Hepatocyte (in vitro differentiated cells): ENCODE data around the gene GMPS. TPM values are rescaled to one million over a fixed set of nuclear protein-coding genes. Genes with fewer than 3 reads are reported as not detected.
"Not testable (repeated sequence)": the region's sequence is repeated elsewhere in the genome, so short reads cannot be mapped to it uniquely, and the experiment has no call there.

Experiments
- DNase-seq: peaks from one replicate; pipeline ENCODE4 v3.0.0-alpha.2; 2016; ENCODE audit warnings: low spot score
- H2AFZ ChIP-seq: fragments of 200-600 bp; sonication (generic); 2 replicates; pipeline ENCODE4 v1.6.0; 2016; ENCODE audit warnings: antibody characterized with exemption, mild to moderate bottlenecking
- H3K27ac ChIP-seq: fragments of 200-600 bp; sonication (generic); 2 replicates; pipeline ENCODE4 v1.5.1; 2016; ENCODE audit warnings: mild to moderate bottlenecking
- H3K27me3 ChIP-seq: fragments of 200-600 bp; sonication (generic); 2 replicates; pipeline ENCODE4 v1.6.1; 2016
- H3K36me3 ChIP-seq: fragments of 200-600 bp; sonication (generic); replicated peaks from 2 replicates; pipeline ENCODE4 v1.5.1; 2016; ENCODE audit warnings: low read depth; ENCODE audit not compliant: insufficient read depth
- H3K4me1 ChIP-seq: fragments of 200-600 bp; sonication (generic); 2 replicates; pipeline ENCODE4 v1.5.1; 2016; ENCODE audit warnings: mild to moderate bottlenecking, moderate library complexity; ENCODE audit not compliant: insufficient read depth
- H3K4me2 ChIP-seq: fragments of 200-600 bp; sonication (generic); 2 replicates; pipeline ENCODE4 v1.6.0; 2016
- H3K4me3 ChIP-seq: fragments of 200-600 bp; sonication (generic); 2 replicates; pipeline ENCODE4 v1.5.1; 2016; ENCODE audit warnings: mild to moderate bottlenecking
- H3K79me2 ChIP-seq: fragments of 200-600 bp; sonication (generic); 2 replicates; pipeline ENCODE4 v1.6.0; 2017; ENCODE audit warnings: mild to moderate bottlenecking
- H3K9me2 ChIP-seq: fragments of 200-600 bp; sonication (generic); replicated peaks from 2 replicates; pipeline ENCODE4 v1.6.0; 2017; ENCODE audit warnings: mild to moderate bottlenecking; ENCODE audit not compliant: insufficient read depth
- H3K9me3 ChIP-seq: fragments of 200-600 bp; sonication (generic); 2 replicates; pipeline ENCODE4 v1.5.1; 2016; ENCODE audit warnings: low read depth, mild to moderate bottlenecking
- H4K20me1 ChIP-seq: fragments of 200-600 bp; sonication (generic); 2 replicates; pipeline ENCODE4 v1.6.0; 2016; ENCODE audit warnings: mild to moderate bottlenecking; ENCODE audit not compliant: insufficient read depth, poor library complexity, severe bottlenecking
- CTCF ChIP-seq: fragments of 200-600 bp; sonication (generic); IDR thresholded peaks from 2 replicates; pipeline ENCODE4 v1.5.1; 2016; ENCODE audit warnings: antibody characterized with exemption, mild to moderate bottlenecking; ENCODE audit not compliant: poor library complexity
- EZH2 ChIP-seq: fragments of 200-600 bp; sonication (generic); IDR thresholded peaks from 2 replicates; pipeline ENCODE4 v1.6.1; 2016; ENCODE audit warnings: antibody characterized with exemption, mild to moderate bottlenecking, borderline replicate concordance
- EZH2phosphoT487 ChIP-seq: fragments of 200-600 bp; sonication (generic); IDR thresholded peaks from one replicate; pipeline ENCODE4 v1.6.1; 2018; ENCODE audit warnings: antibody characterized with exemption, mild to moderate bottlenecking, low read depth, moderate library complexity; ENCODE audit not compliant: unreplicated experiment, severe bottlenecking
- whole genome bisulfite sequencing: methylation state at CpG from one replicate; pipeline ENCODE4 v1.1.6; 2016; ENCODE audit warnings: low lambda C conversion rate; ENCODE audit errors: missing lambda C conversion rate; 5-methylcytosine and 5-hydroxymethylcytosine counted together
- polyA plus RNA-seq: library from polyadenylated mRNA; unstranded; fragments of >200 nt; fragmentation: Nextera tagmentation; extraction: Ambion mirVana; gene quantifications from 2 replicates; pipeline ENCODE4 v1.2.1, GENCODE V29; 2016
- total RNA-seq: library from RNA; depleted of rRNA; stranded (reverse); fragments of >200 nt; gene quantifications from 2 replicates; pipeline ENCODE4 v1.2.3, GENCODE V29; 2014

The GMPS gene
- total and polyA plus RNA-seq, 2 experiments from 2014 or later: 41.5 to 51.5 TPM

GRCh38 chr3:155846119-155846518 lies 24.3 kb upstream of the GMPS start:
- Histone ChIP-seq H3K4me2 (no peak overlapping the region), H3K4me1 (peaks cover 16% of the 10 kb centered on the region), H2AFZ (no peak overlapping the region), H3K9me2 (no peaks in the 10 kb centered on the region), H3K27me3 (no peaks in the 10 kb centered on the region), H3K4me3 (no peak overlapping the region), H4K20me1 (peaks cover 11% of the 10 kb centered on the region), H3K36me3 (no peaks in the 10 kb centered on the region), H3K9me3 (no peaks in the 10 kb centered on the region), H3K27ac (no peak overlapping the region), H3K79me2 (peaks cover 66% of the 10 kb centered on the region)
- 94% methylated on average over 3 of the region's 3 CpGs for WGBS
- no peak for DNase-seq
- no peak for TF ChIP-seq EZH2
- TF ChIP-seq CTCF: no peak
- no peak for TF ChIP-seq EZH2phosphoT487

DNA sequence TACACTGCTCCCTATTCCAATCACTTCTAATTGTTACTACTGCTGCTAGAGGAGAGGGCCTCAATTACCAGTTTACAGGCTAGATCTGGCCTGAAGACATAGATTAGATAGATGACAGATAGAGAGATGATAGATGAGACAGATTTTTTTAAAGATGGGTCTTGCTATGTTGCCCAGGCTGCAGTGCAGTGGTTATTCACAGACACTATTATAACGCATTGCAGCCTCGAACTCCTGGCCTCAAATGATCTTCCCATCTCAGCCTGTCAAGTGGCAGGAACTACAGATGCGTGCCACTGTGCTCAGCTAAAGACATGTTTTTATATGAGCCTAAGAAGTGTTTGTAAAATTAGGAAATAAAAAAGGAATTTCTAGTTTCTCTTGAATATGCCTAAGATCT lies 22.5 kb upstream of the GMPS start:
- Histone ChIP-seq H4K20me1 (peaks cover 27% of the 10 kb centered on the region), H3K79me2 (peaks cover 85% of the 10 kb centered on the region), H3K4me2 (no peak overlapping the region)

GRCh38 chr3:155849404-155849803 lies 21.0 kb upstream of the GMPS start:
- peaks cover 27% of the 10 kb centered on the region for H4K20me1 ChIP-seq
- peaks cover 85% of the 10 kb centered on the region for H3K79me2 ChIP-seq
- H3K27me3 ChIP-seq, H3K9me2 ChIP-seq, H2AFZ ChIP-seq, H3K9me3 ChIP-seq, H3K27ac ChIP-seq, DNase-seq, H3K36me3 ChIP-seq, H3K4me3 ChIP-seq: not testable (repeated sequence)
- WGBS: 88% methylated on average over 3 of the region's 3 CpGs
- peaks cover 36% of the 10 kb centered on the region for H3K4me1 ChIP-seq
- H3K4me2 ChIP-seq: peak overlapping the region; percentile 92

More for the DNA sequence above, 22.5 kb upstream of the GMPS start:
- no peak for DNase-seq
- peaks cover 35% of the 10 kb centered on the region for H3K4me1 ChIP-seq
- H3K27me3 ChIP-seq: no peaks in the 10 kb centered on the region
- WGBS: 95% methylated on average over 3 of the region's 3 CpGs
- no peak overlapping the region for H2AFZ ChIP-seq
- H3K9me3 ChIP-seq: no peaks in the 10 kb centered on the region
- H3K36me3 ChIP-seq: no peaks in the 10 kb centered on the region
- TF ChIP-seq EZH2 (no peak), EZH2phosphoT487 (no peak), CTCF (no peak)
- H3K27ac ChIP-seq: no peak overlapping the region
- H3K9me2 ChIP-seq: no peaks in the 10 kb centered on the region
- H3K4me3 ChIP-seq: no peak overlapping the region

- H3K9me2 ChIP-seq: no peaks in the 10 kb centered on the region
- H3K9me3 ChIP-seq: no peaks in the 10 kb centered on the region
- H3K36me3 ChIP-seq: no peaks in the 10 kb centered on the region
- TF ChIP-seq CTCF: no peak
- TF ChIP-seq EZH2phosphoT487: no peak
- no peak for TF ChIP-seq EZH2
- no peak for DNase-seq
- H3K4me1 ChIP-seq: peaks cover 36% of the 10 kb centered on the region
- peaks cover 64% of the 10 kb centered on the region for H3K79me2 ChIP-seq
- H3K27ac ChIP-seq: no peak overlapping the region
- peak overlapping the region; percentile 71 for H3K4me3 ChIP-seq
- H3K4me2 ChIP-seq: peak overlapping the region; percentile 92
- H3K27me3 ChIP-seq: no peaks in the 10 kb centered on the region
- no peak overlapping the region for H2AFZ ChIP-seq
- peaks cover 27% of the 10 kb centered on the region for H4K20me1 ChIP-seq
- WGBS: 43% methylated on average over 2 of the region's 2 CpGs
Measured at GRCh38 chr3:155852341-155852740, 18.1 kb upstream of the GMPS start.
